ENCODE data around the gene FKBP4. TPM values are rescaled to one million over a fixed set of nuclear protein-coding genes. Genes with fewer than 3 reads are reported as not detected.
A peak's percentile ranks its signal among the peaks of the same experiment; 100 is the strongest.

Gene FKBP4
- total and polyA plus RNA-seq, 2 donors: 23.8 to 50.5 TPM

GRCh38 chr12:2832550-2833127, 37.9 kb downstream of the FKBP4 start:
- peaks cover 23% of the 10 kb centered on the region in 2 donors for H3K36me3 ChIP-seq (ENCODE audit: control insufficient read depth in 2 of 2, insufficient read depth in 2 of 2, low read length in 1 of 2)
- no peak overlapping the region for H3K4me3 ChIP-seq (ENCODE audit: low read length in 2 of 2)

DNA sequence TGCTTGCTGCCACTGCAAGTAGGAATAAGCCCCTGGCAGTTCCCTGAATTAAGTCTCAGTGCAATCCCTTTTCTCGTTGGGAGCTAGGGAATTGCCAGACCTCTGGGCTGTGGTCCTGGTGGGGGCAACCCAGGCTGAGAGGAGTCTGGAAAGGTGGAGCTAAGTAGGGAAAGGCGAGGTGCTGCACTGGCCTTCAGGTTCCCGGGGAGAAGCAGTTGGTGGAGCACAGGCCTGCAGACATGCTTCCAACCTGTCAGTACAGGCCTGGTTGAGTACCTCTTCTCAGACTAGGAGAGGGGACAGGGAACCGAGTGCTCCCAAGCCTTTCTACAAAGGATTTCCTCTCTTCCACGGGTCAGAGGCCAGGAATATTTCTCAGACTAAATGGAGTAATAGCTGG, 38.6 kb downstream of the FKBP4 start:
- Histone ChIP-seq H3K27ac (ENCODE audit: low read depth in 1 of 2, low read length in 1 of 2) (peak overlapping the region in 1 of 2 donors; percentile 13), H3K27me3 (ENCODE audit: control insufficient read depth in 2 of 2, insufficient read depth in 1 of 2, low read length in 1 of 2) (peaks cover 0 to 10% of the 10 kb centered on the region in 2 donors), H3K4me3 (ENCODE audit: low read length in 2 of 2) (no peak overlapping the region), H3K36me3 (ENCODE audit: control insufficient read depth in 2 of 2, insufficient read depth in 2 of 2, low read length in 1 of 2) (peaks cover 16 to 23% of the 10 kb centered on the region in 2 donors), H3K9me3 (ENCODE audit: control insufficient read depth in 2 of 2, insufficient read depth in 1 of 2, low read length in 1 of 2) (no peaks in the 10 kb centered on the region), H3K4me1 (ENCODE audit: control insufficient read depth in 2 of 2, insufficient read depth in 2 of 2, low read length in 2 of 2) (peaks cover 0 to 2% of the 10 kb centered on the region in 2 donors)
- DNase-seq (ENCODE audit: low read depth in 6 of 9, low spot score in 9 of 9): no peak
- WGBS: 84% methylated on average over 5 of the region's 5 CpGs

More at GRCh38 chr12:2832550-2833127, 37.9 kb downstream of the FKBP4 start:
- Histone ChIP-seq H3K27ac (ENCODE audit: low read depth in 1 of 2, low read length in 1 of 2) (no peak overlapping the region), H3K27me3 (ENCODE audit: control insufficient read depth in 2 of 2, insufficient read depth in 1 of 2, low read length in 1 of 2) (peaks cover 0 to 10% of the 10 kb centered on the region in 2 donors), H3K4me1 (ENCODE audit: control insufficient read depth in 2 of 2, insufficient read depth in 2 of 2, low read length in 2 of 2) (peaks cover 0 to 2% of the 10 kb centered on the region in 2 donors), H3K9me3 (ENCODE audit: control insufficient read depth in 2 of 2, insufficient read depth in 1 of 2, low read length in 1 of 2) (no peaks in the 10 kb centered on the region)
- 90% methylated on average over 6 of the region's 6 CpGs for WGBS
- no peak for DNase-seq (ENCODE audit: low read depth in 6 of 9, low spot score in 9 of 9)

- WGBS: 97% methylated on average over 9 of the region's 9 CpGs
- Histone ChIP-seq H3K36me3 (ENCODE audit: control insufficient read depth in 2 of 2, insufficient read depth in 2 of 2, low read length in 1 of 2) (peaks cover 15 to 27% of the 10 kb centered on the region in 2 donors), H3K9me3 (ENCODE audit: control insufficient read depth in 2 of 2, insufficient read depth in 1 of 2, low read length in 1 of 2) (no peaks in the 10 kb centered on the region)
Observed at GRCh38 chr12:2833810-2834209, 39.0 kb downstream of the FKBP4 start.

GRCh38 chr12:2834581-2835491, 40.1 kb downstream of the FKBP4 start, which contains the start of gene NRIP2:
NRIP2 (minus strand) TSS chr12:2835035; CDS start chr12:2834983, 52 bp downstream.
- no peak for DNase-seq (ENCODE audit: low read depth in 6 of 9, low spot score in 9 of 9)
- Histone ChIP-seq H3K27me3 (ENCODE audit: control insufficient read depth in 2 of 2, insufficient read depth in 1 of 2, low read length in 1 of 2) (peaks cover 0 to 10% of the 10 kb centered on the region in 2 donors), H3K27ac (ENCODE audit: low read depth in 1 of 2, low read length in 1 of 2) (peak within 1 kb of the TSS in 1 of 2 donors; percentile 41), H3K4me3 (ENCODE audit: low read length in 2 of 2) (no peak within 1 kb of the TSS), H3K4me1 (ENCODE audit: control insufficient read depth in 2 of 2, insufficient read depth in 2 of 2, low read length in 2 of 2) (peaks cover 0 to 2% of the 10 kb centered on the region in 2 donors), H3K9me3 (ENCODE audit: control insufficient read depth in 2 of 2, insufficient read depth in 1 of 2, low read length in 1 of 2) (no peaks in the 10 kb centered on the region), H3K36me3 (ENCODE audit: control insufficient read depth in 2 of 2, insufficient read depth in 2 of 2, low read length in 1 of 2) (peaks cover 15 to 32% of the 10 kb centered on the region in 2 donors)
- 42% methylated on average over 32 of the region's 32 CpGs for WGBS

More at GRCh38 chr12:2833810-2834209, 39.0 kb downstream of the FKBP4 start:
- peaks cover 0 to 10% of the 10 kb centered on the region in 2 donors for H3K27me3 ChIP-seq (ENCODE audit: control insufficient read depth in 2 of 2, insufficient read depth in 1 of 2, low read length in 1 of 2)
- no peak overlapping the region for H3K4me3 ChIP-seq (ENCODE audit: low read length in 2 of 2)
- peaks cover 0 to 2% of the 10 kb centered on the region in 2 donors for H3K4me1 ChIP-seq (ENCODE audit: control insufficient read depth in 2 of 2, insufficient read depth in 2 of 2, low read length in 2 of 2)
- no peak overlapping the region for H3K27ac ChIP-seq (ENCODE audit: low read depth in 1 of 2, low read length in 1 of 2)
- no peak for DNase-seq (ENCODE audit: low read depth in 6 of 9, low spot score in 9 of 9)

GRCh38 chr12:2835691-2836403, 41.1 kb downstream of the FKBP4 start:
- peaks cover 9 to 25% of the 10 kb centered on the region in 2 donors for H3K36me3 ChIP-seq (ENCODE audit: control insufficient read depth in 2 of 2, insufficient read depth in 2 of 2, low read length in 1 of 2)
- H3K4me3 ChIP-seq (ENCODE audit: low read length in 2 of 2): no peak overlapping the region
- DNase-seq (ENCODE audit: low read depth in 6 of 9, low spot score in 9 of 9): no peak
- peaks cover 0 to 2% of the 10 kb centered on the region in 2 donors for H3K4me1 ChIP-seq (ENCODE audit: control insufficient read depth in 2 of 2, insufficient read depth in 2 of 2, low read length in 2 of 2)
- no peaks in the 10 kb centered on the region for H3K9me3 ChIP-seq (ENCODE audit: control insufficient read depth in 2 of 2, insufficient read depth in 1 of 2, low read length in 1 of 2)
- WGBS: 88% methylated on average over 4 of the region's 4 CpGs
- peaks cover 0 to 10% of the 10 kb centered on the region in 2 donors for H3K27me3 ChIP-seq (ENCODE audit: control insufficient read depth in 2 of 2, insufficient read depth in 1 of 2, low read length in 1 of 2)
- H3K27ac ChIP-seq (ENCODE audit: low read depth in 1 of 2, low read length in 1 of 2): no peak overlapping the region

DNA sequence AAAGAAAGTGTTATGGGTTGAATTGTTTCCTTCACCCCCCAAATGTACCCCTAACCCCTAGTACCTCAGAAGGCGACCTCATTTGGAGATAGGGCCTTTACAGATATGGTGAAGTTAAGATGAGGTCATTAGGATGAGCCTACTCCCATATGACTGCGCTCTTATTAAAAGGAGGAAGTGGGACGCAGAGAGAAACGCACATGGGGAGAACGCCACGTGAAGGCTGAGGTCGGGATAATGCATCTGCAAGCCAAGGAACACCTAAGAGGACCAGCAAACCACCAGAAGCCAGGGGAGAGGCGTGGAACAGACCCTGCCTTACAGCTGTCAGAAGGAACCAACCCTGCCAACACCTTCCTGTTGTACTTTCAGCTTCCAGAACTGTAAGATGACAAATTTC, 41.8 kb downstream of the FKBP4 start:
- H3K9me3 ChIP-seq (ENCODE audit: control insufficient read depth in 2 of 2, insufficient read depth in 1 of 2, low read length in 1 of 2): no peaks in the 10 kb centered on the region
- no peak overlapping the region for H3K4me3 ChIP-seq (ENCODE audit: low read length in 2 of 2)
- H3K27me3 ChIP-seq (ENCODE audit: control insufficient read depth in 2 of 2, insufficient read depth in 1 of 2, low read length in 1 of 2): peaks cover 0 to 10% of the 10 kb centered on the region in 2 donors
- 98% methylated on average over 8 of the region's 8 CpGs for WGBS
- peaks cover 0 to 2% of the 10 kb centered on the region in 2 donors for H3K4me1 ChIP-seq (ENCODE audit: control insufficient read depth in 2 of 2, insufficient read depth in 2 of 2, low read length in 2 of 2)
- DNase-seq (ENCODE audit: low read depth in 6 of 9, low spot score in 9 of 9): no peak
- H3K36me3 ChIP-seq (ENCODE audit: control insufficient read depth in 2 of 2, insufficient read depth in 2 of 2, low read length in 1 of 2): peaks cover 12 to 31% of the 10 kb centered on the region in 2 donors
- H3K27ac ChIP-seq (ENCODE audit: low read depth in 1 of 2, low read length in 1 of 2): no peak overlapping the region

DNA sequence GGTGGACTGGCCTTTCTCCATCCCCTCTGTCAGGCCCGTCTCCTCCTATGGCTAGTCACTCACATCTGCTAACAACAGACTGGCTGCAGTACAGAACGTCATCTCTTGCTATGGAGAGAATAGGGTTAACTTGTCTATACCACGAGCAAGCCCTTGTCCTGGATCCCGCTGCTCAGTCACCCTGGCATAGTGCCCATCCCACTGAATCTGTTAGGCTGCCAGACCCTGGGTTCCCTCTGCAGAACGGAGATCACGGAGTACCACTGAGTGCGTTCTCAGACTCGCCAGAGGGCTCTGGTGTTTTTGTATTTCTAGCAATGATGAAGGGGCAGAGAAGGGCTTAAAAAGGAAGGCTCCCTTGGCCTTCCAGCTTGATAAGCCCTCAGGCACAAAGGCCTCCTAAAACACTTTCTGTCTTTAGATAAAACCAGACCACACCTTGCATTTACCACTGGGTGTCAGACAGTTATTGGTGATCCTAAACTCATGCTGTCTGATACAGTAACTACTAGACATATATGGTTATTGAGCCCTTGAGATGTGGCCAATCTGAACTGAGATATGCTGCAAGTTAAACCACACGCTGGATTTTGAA, 46.4 kb downstream of the FKBP4 start:
- Histone ChIP-seq H3K27ac (ENCODE audit: low read depth in 1 of 2, low read length in 1 of 2) (no peak overlapping the region), H3K4me3 (ENCODE audit: low read length in 2 of 2) (no peak overlapping the region), H3K9me3 (ENCODE audit: control insufficient read depth in 2 of 2, insufficient read depth in 1 of 2, low read length in 1 of 2) (no peaks in the 10 kb centered on the region), H3K27me3 (ENCODE audit: control insufficient read depth in 2 of 2, insufficient read depth in 1 of 2, low read length in 1 of 2) (no peaks in the 10 kb centered on the region), H3K36me3 (ENCODE audit: control insufficient read depth in 2 of 2, insufficient read depth in 2 of 2, low read length in 1 of 2) (peaks cover 11 to 47% of the 10 kb centered on the region in 2 donors), H3K4me1 (ENCODE audit: control insufficient read depth in 2 of 2, insufficient read depth in 2 of 2, low read length in 2 of 2) (peaks cover 0 to 7% of the 10 kb centered on the region in 2 donors)
- no peak for DNase-seq (ENCODE audit: low read depth in 6 of 9, low spot score in 9 of 9)
- WGBS: 88% methylated on average over 9 of the region's 9 CpGs

- WGBS: 92% methylated on average over 5 of the region's 5 CpGs
- Histone ChIP-seq H3K27ac (ENCODE audit: low read depth in 1 of 2, low read length in 1 of 2) (no peak overlapping the region), H3K9me3 (ENCODE audit: control insufficient read depth in 2 of 2, insufficient read depth in 1 of 2, low read length in 1 of 2) (no peaks in the 10 kb centered on the region), H3K36me3 (ENCODE audit: control insufficient read depth in 2 of 2, insufficient read depth in 2 of 2, low read length in 1 of 2) (peaks cover 11 to 40% of the 10 kb centered on the region in 2 donors), H3K27me3 (ENCODE audit: control insufficient read depth in 2 of 2, insufficient read depth in 1 of 2, low read length in 1 of 2) (no peaks in the 10 kb centered on the region), H3K4me3 (ENCODE audit: low read length in 2 of 2) (no peak overlapping the region), H3K4me1 (ENCODE audit: control insufficient read depth in 2 of 2, insufficient read depth in 2 of 2, low read length in 2 of 2) (peaks cover 0 to 9% of the 10 kb centered on the region in 2 donors)
- no peak for DNase-seq (ENCODE audit: low read depth in 6 of 9, low spot score in 9 of 9)
Observed at GRCh38 chr12:2842948-2843347, 48.2 kb downstream of the FKBP4 start.
